H9 (cell line): ENCODE results near the gene SP140. TPM values are rescaled to one million over a fixed set of nuclear protein-coding genes. Genes with fewer than 3 reads are reported as not detected.

Experiments
- DNase-seq: peaks from one replicate; pipeline ENCODE4 v3.0.0-alpha.2; 2017
- H2AFZ ChIP-seq: one replicate; pipeline ENCODE4 v1.6.1; 2013; ENCODE audit warnings: mild to moderate bottlenecking, low read length, control low read depth, moderate library complexity
- H2AK5ac ChIP-seq: 2 replicates; pipeline ENCODE4 v1.6.1; 2013; ENCODE audit warnings: low read length, control low read depth, mixed read lengths; ENCODE audit not compliant: insufficient read length
- H2BK120ac ChIP-seq: one replicate; pipeline ENCODE4 v1.6.1; 2013; ENCODE audit warnings: low read depth, mild to moderate bottlenecking, low read length, control low read depth, inconsistent platforms; ENCODE audit not compliant: poor library complexity, severe bottlenecking
- H2BK12ac ChIP-seq: 2 replicates; pipeline ENCODE4 v1.6.1; 2013; ENCODE audit warnings: low read length, control low read depth, mixed read lengths, low read depth; ENCODE audit not compliant: insufficient read length
- H2BK15ac ChIP-seq: 2 replicates; pipeline ENCODE4 v1.6.1; 2013; ENCODE audit warnings: low read depth, low read length, control low read depth
- H2BK20ac ChIP-seq: one replicate; pipeline ENCODE4 v1.6.1; 2013; ENCODE audit warnings: low read depth, mild to moderate bottlenecking, low read length, control low read depth, inconsistent platforms; ENCODE audit not compliant: poor library complexity, severe bottlenecking
- H2BK5ac ChIP-seq: 2 replicates; pipeline ENCODE4 v1.6.1; 2013; ENCODE audit warnings: low read length, control low read depth, mixed read lengths; ENCODE audit not compliant: insufficient read length
- H3K14ac ChIP-seq: 2 replicates; pipeline ENCODE4 v1.6.1; 2013; ENCODE audit warnings: low read length, control low read depth; ENCODE audit not compliant: insufficient read depth
- H3K18ac ChIP-seq: 2 replicates; pipeline ENCODE4 v1.6.1; 2013; ENCODE audit warnings: low read depth, mild to moderate bottlenecking, mixed read lengths, low read length, control low read depth; ENCODE audit not compliant: insufficient read length
- H3K23ac ChIP-seq: 2 replicates; pipeline ENCODE4 v1.6.1; 2013; ENCODE audit warnings: low read length, control low read depth, mixed read lengths, low read depth; ENCODE audit not compliant: insufficient read length
- H3K23me2 ChIP-seq: 2 replicates; pipeline ENCODE4 v1.6.1; 2013; ENCODE audit warnings: low read depth, mild to moderate bottlenecking, mixed read lengths, low read length, control low read depth; ENCODE audit not compliant: insufficient read length, poor library complexity, severe bottlenecking
- H3K27ac ChIP-seq: 2 replicates; pipeline ENCODE4 v1.5.1; 2013; ENCODE audit warnings: low read length, control low read depth, mixed read lengths, low read depth; ENCODE audit not compliant: insufficient read length
- H3K27me3 ChIP-seq: 2 replicates; pipeline ENCODE4 v1.6.1; 2013; ENCODE audit warnings: low read length, control low read depth, inconsistent platforms; ENCODE audit not compliant: insufficient read depth
- H3K4ac ChIP-seq: 2 replicates; pipeline ENCODE4 v1.6.1; 2013; ENCODE audit warnings: low read depth, mild to moderate bottlenecking, control low read depth, inconsistent platforms, low read length, moderate library complexity
- H3K4me1 ChIP-seq: 2 replicates; pipeline ENCODE4 v1.6.1; 2013; ENCODE audit warnings: low read length, control low read depth, inconsistent platforms; ENCODE audit not compliant: insufficient read depth
- H3K4me2 ChIP-seq: 2 replicates; pipeline ENCODE4 v1.6.1; 2013; ENCODE audit warnings: low read length, control low read depth, mixed read lengths; ENCODE audit not compliant: insufficient read length, insufficient read depth
- H3K56ac ChIP-seq: 2 replicates; pipeline ENCODE4 v1.6.1; 2013; ENCODE audit warnings: low read depth, mild to moderate bottlenecking, mixed read lengths, low read length, control low read depth; ENCODE audit not compliant: insufficient read length
- H3K79me1 ChIP-seq: 2 replicates; pipeline ENCODE4 v1.6.1; 2013; ENCODE audit warnings: low read depth, mild to moderate bottlenecking, moderate library complexity, low read length, control low read depth, inconsistent platforms; ENCODE audit not compliant: insufficient read depth, poor library complexity, severe bottlenecking
- H3K79me2 ChIP-seq: 2 replicates; pipeline ENCODE4 v1.6.1; 2013; ENCODE audit warnings: low read length, control low read depth, inconsistent platforms; ENCODE audit not compliant: insufficient read depth
- H3K9ac ChIP-seq: 2 replicates; pipeline ENCODE4 v1.6.1; 2013; ENCODE audit warnings: low read length, control low read depth, mixed read lengths; ENCODE audit not compliant: insufficient read length; ENCODE audit errors: extremely low read depth
- H3K9me3 ChIP-seq: one replicate; pipeline ENCODE4 v1.6.1; 2013; ENCODE audit warnings: low read depth, low read length, inconsistent platforms; ENCODE audit not compliant: control insufficient read depth
- H3T11ph ChIP-seq: one replicate; pipeline ENCODE4 v1.6.1; 2013; ENCODE audit warnings: mild to moderate bottlenecking, low read length, control low read depth, inconsistent platforms
- H4K20me1 ChIP-seq: one replicate; pipeline ENCODE4 v1.6.1; 2013; ENCODE audit not compliant: control insufficient read depth, insufficient read length, insufficient read depth
- H4K5ac ChIP-seq: 2 replicates; pipeline ENCODE4 v1.6.1; 2013; ENCODE audit warnings: low read depth, mild to moderate bottlenecking, mixed read lengths, low read length, control low read depth; ENCODE audit not compliant: insufficient read length
- H4K8ac ChIP-seq: replicated peaks from 2 replicates; pipeline ENCODE4 v1.6.1; 2013; ENCODE audit warnings: low read length, control low read depth, mixed read lengths, low read depth; ENCODE audit not compliant: insufficient read length
- H4K91ac ChIP-seq: 2 replicates; pipeline ENCODE4 v1.6.1; 2013; ENCODE audit warnings: low read depth, mild to moderate bottlenecking, moderate library complexity, mixed read lengths, low read length, control low read depth; ENCODE audit not compliant: insufficient read length
- H3K27ac Mint-ChIP-seq, 3 experiments: 2 replicates in 2 of 3; 3 replicates in 1 of 3; pipeline ENCODE4 v1.8.0; 2020 to 2021; ENCODE audit warnings: mixed read lengths in 3 of 3, mild to moderate bottlenecking in 1 of 3, moderate library complexity in 1 of 3
- H3K27me3 Mint-ChIP-seq: 2 replicates; pipeline ENCODE4 v1.8.0; 2021; ENCODE audit warnings: low read depth, mild to moderate bottlenecking, moderate library complexity, mixed read lengths
- H3K36me3 Mint-ChIP-seq, 3 experiments: 2 replicates in 2 of 3; 3 replicates in 1 of 3; pipeline ENCODE4 v1.8.0; 2020 to 2021; ENCODE audit warnings: low read depth in 3 of 3, mixed read lengths in 3 of 3; ENCODE audit not compliant: insufficient read depth in 1 of 3
- H3K4me1 Mint-ChIP-seq, 2 experiments: 2 replicates each; pipeline ENCODE4 v1.8.0; 2020; ENCODE audit warnings: mixed read lengths in 2 of 2
- H3K4me3 Mint-ChIP-seq, 2 experiments: 2 replicates in 1 of 2; 3 replicates in 1 of 2; pipeline ENCODE4 v1.8.0; 2020 to 2021; ENCODE audit warnings: mild to moderate bottlenecking in 2 of 2, mixed read lengths in 2 of 2, moderate library complexity in 1 of 2
- H3K9me3 Mint-ChIP-seq, 2 experiments: 2 replicates in 1 of 2; 3 replicates in 1 of 2; pipeline ENCODE4 v1.8.0; 2020; ENCODE audit warnings: mild to moderate bottlenecking in 2 of 2, mixed read lengths in 2 of 2, moderate library complexity in 1 of 2
- WGBS: extraction: QIAGEN DNeasy Blood & Tissue Kit; methylation state at CpG from one replicate; pipeline ENCODE4 v1.1.7; 2013; ENCODE audit warnings: missing lambda C conversion rate, low lambda C conversion rate, mixed read lengths; ENCODE audit not compliant: insufficient read length; ENCODE audit errors: extremely low coverage; 5-methylcytosine and 5-hydroxymethylcytosine counted together
- total RNA-seq: library from RNA; stranded (reverse); gene quantifications from 2 replicates; pipeline ENCODE4 v1.2.1, GENCODE V29; 2021
- TF ChIP-seq, protein P1 (sequence below): fragments of 200-600 bp; sonication (generic); conservative IDR thresholded peaks from 3 replicates; pipeline ENCODE4 v1.8.0; 2021; ENCODE audit warnings: antibody characterized with exemption, mild to moderate bottlenecking

Gene SP140
- total RNA-seq, 1 experiment from 2014 or later: 0.31 TPM

DNA sequence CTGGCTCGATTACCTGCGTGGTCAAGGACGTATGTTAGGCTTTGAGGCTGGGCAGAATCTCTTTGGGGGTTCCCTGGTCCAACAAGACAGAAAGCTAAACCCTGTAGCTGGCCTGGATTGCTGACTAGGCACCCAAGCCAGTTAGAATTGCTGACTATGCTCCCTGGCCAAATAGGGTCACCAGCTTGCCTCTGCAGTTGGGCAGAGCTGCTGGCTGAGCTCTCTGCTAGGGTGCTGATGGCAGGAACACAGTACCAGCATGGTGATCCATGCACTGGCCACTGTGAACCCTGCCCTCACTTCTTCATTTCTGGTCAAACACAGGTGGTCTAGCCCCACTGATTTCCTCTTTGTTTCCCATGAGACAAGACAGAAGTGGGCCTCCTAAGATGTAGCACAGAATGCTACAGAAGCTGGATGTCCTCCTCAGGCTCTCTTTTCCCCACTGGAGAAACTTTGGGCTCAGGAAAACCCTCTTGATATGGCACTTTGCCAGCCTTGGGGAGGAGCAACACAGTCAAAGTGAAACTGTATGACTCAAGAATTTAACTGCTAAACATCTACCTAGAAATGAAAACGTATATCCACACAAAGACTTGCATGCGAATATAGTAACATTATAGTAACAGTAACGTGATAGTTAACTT, 122.2 kb downstream of the SP140 start:
- no peaks in the 10 kb centered on the region for H4K20me1 ChIP-seq
- H3K27ac Mint-ChIP-seq: no peak overlapping the region
- no peak overlapping the region for H3K4me2 ChIP-seq

More for the DNA sequence above, 122.2 kb downstream of the SP140 start:
- no peak overlapping the region for H3K4me3 Mint-ChIP-seq
- Histone ChIP-seq H3K56ac (no peak overlapping the region), H3K79me2 (no peaks in the 10 kb centered on the region), H2BK120ac (no peak overlapping the region), H2AK5ac (no peak overlapping the region), H3K27ac (no peak overlapping the region), H3K79me1 (no peaks in the 10 kb centered on the region), H3K4ac (no peak overlapping the region), H3K18ac (no peak overlapping the region), H3T11ph (no peak overlapping the region), H3K27me3 (no peaks in the 10 kb centered on the region), H3K4me1 (no peaks in the 10 kb centered on the region), H2AFZ (no peak overlapping the region), H2BK12ac (no peak overlapping the region), H4K5ac (no peak overlapping the region), H4K8ac (no peak overlapping the region), H2BK15ac (no peak overlapping the region), H2BK20ac (no peak overlapping the region), H3K23ac (no peak overlapping the region), H3K9ac (no peak overlapping the region), H4K91ac (no peak overlapping the region), H3K23me2 (no peaks in the 10 kb centered on the region), H2BK5ac (no peak overlapping the region), H3K14ac (peak overlapping the region; percentile 50; the same call in 1 of the 2 replicates), H3K9me3 (no peaks in the 10 kb centered on the region)
- H3K27me3 Mint-ChIP-seq: no peaks in the 10 kb centered on the region
- WGBS: no CpG with 5 or more reads among the region's 6 CpGs
- peaks cover 6 to 7% of the 10 kb centered on the region in 2 experiments; a peak in 4 of 5 replicates for H3K9me3 Mint-ChIP-seq
- H3K4me1 Mint-ChIP-seq: peaks cover under 1 to 8% of the 10 kb centered on the region in 2 experiments; a peak in 3 of 4 replicates
- DNase-seq: no peak
- TF ChIP-seq, protein P1, sequence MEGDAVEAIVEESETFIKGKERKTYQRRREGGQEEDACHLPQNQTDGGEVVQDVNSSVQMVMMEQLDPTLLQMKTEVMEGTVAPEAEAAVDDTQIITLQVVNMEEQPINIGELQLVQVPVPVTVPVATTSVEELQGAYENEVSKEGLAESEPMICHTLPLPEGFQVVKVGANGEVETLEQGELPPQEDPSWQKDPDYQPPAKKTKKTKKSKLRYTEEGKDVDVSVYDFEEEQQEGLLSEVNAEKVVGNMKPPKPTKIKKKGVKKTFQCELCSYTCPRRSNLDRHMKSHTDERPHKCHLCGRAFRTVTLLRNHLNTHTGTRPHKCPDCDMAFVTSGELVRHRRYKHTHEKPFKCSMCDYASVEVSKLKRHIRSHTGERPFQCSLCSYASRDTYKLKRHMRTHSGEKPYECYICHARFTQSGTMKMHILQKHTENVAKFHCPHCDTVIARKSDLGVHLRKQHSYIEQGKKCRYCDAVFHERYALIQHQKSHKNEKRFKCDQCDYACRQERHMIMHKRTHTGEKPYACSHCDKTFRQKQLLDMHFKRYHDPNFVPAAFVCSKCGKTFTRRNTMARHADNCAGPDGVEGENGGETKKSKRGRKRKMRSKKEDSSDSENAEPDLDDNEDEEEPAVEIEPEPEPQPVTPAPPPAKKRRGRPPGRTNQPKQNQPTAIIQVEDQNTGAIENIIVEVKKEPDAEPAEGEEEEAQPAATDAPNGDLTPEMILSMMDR: no peak
- peaks cover 0 to 8% (median 2%) of the 10 kb centered on the region in 3 experiments; a peak in 4 of 7 replicates for H3K36me3 Mint-ChIP-seq
